Adrenal gland (tissue), 12 donors: Measurements from ENCODE around the gene TEX13C. TPM values are rescaled to one million over a fixed set of nuclear protein-coding genes. Genes with fewer than 3 reads are reported as not detected.

Experiments
- DNase-seq, 7 donors: peaks; one replicate each; pipeline ENCODE4 v3.0.0-alpha.2; 2019 to 2020
- H3K27ac ChIP-seq, 5 donors: fragments of 200-600 bp; sonication (generic) in 4 of 5; 1 replicate in 3 of 5; 2 replicates in 2 of 5; pipeline versions ENCODE4 v1.5.1 to v1.8.0; 2016 to 2020; ENCODE audit warnings: mild to moderate bottlenecking in 1 of 5
- H3K27me3 ChIP-seq: fragments of 200-600 bp; 2 replicates; pipeline ENCODE4 v1.8.0; 2021
- H3K36me3 ChIP-seq, 2 donors: fragments of 200-600 bp; replicated peaks in 1 of 2; 1 replicate in 1 of 2; 2 replicates in 1 of 2; pipeline versions ENCODE4 v1.5.1 to v1.8.0; 2018 to 2022
- H3K4me1 ChIP-seq, 2 donors: fragments of 200-600 bp; replicated peaks in 1 of 2; 1 replicate in 1 of 2; 2 replicates in 1 of 2; pipeline versions ENCODE4 v1.5.1 to v1.8.0; 2018 to 2021
- H3K4me3 ChIP-seq, 4 donors: fragments of 200-600 bp; sonication (generic) in 3 of 4; one replicate each; pipeline ENCODE4 v1.5.1; 2016 to 2018
- H3K9me3 ChIP-seq, 3 donors: fragments of 200-600 bp; sonication (generic) in 1 of 3; replicated peaks in 1 of 3; 1 replicate in 2 of 3; 2 replicates in 1 of 3; pipeline versions ENCODE4 v1.5.1 to v1.8.0; 2016 to 2021
- POLR2A ChIP-seq, 2 donors: fragments of 450-650 bp; IDR thresholded peaks; one replicate each; pipeline ENCODE4 v1.6.1; 2017; ENCODE audit warnings: antibody characterized with exemption in 2 of 2, mild to moderate bottlenecking in 2 of 2, moderate library complexity in 1 of 2
- WGBS, 4 donors: extraction: QIAGEN DNeasy Blood & Tissue Kit in 2 of 4; methylation state at CpG; one replicate each; pipeline versions ENCODE4 v1.1.5 to v1.1.7; 2013 to 2017; 5-methylcytosine and 5-hydroxymethylcytosine counted together
- intact Hi-C, 2 donors: fragments of 100-400 bp; cut with DNase I; formaldehyde crosslinking; loops; one replicate each; pipeline versions ENCODE4 v1.14.1 to v1.15.0; 2022 to 2023
- polyA plus RNA-seq, 3 donors: library from polyadenylated mRNA; stranded (reverse); fragments of 200-250 nt in 2 of 3; fragments of 350-450 nt in 1 of 3; fragmentation: Illumina TruSeq in 1 of 3; extraction: RNeasy Lipid Tissue Mini Kit (QIAGEN cat#74804) in 1 of 3; gene quantifications; one replicate each; pipeline ENCODE4 v1.2.3, GENCODE V29; 2013 to 2014
- total RNA-seq, 9 donors: library from RNA; depleted of rRNA in 4 of 9; stranded (reverse); fragments of >200 nt in 4 of 9; fragments of 120-200 nt in 1 of 9; fragmentation: NEBNext Ultra II Directional in 1 of 9; extraction: Animal tissue kit (Norgen Biotek cat#: 25700) in 1 of 9; gene quantifications; one replicate each; pipeline versions ENCODE4 v1.1.0 to v1.2.4, GENCODE V29; 2013 to 2023
- TF ChIP-seq, protein P1 (sequence below), 6 experiments: fragments of 450-650 bp in 4 of 6; fragments of 200-600 bp in 2 of 6; sonication (generic) in 1 of 6; IDR thresholded peaks; 1 replicate in 5 of 6; 2 replicates in 1 of 6; pipeline versions ENCODE4 v1.5.1 to v1.8.0; 2016 to 2021; ENCODE audit warnings: antibody characterized with exemption in 6 of 6, mild to moderate bottlenecking in 2 of 6, moderate library complexity in 1 of 6
- donor health status: healthy with polysubstance abuse.
- donor health status: Bipolar disorder and iron deficiency.
- donor health status: DM: yes; HTN: yes; CAD: no.
- donor health status: DM: no; HTN: no; CAD: no.
- donor health status: DM: no; HTN: no; CAD: no.
- donor health status: DM: yes; HTN: yes; CAD: no.

The TEX13C gene
- total and polyA plus RNA-seq, 12 donors: not detected

DNA sequence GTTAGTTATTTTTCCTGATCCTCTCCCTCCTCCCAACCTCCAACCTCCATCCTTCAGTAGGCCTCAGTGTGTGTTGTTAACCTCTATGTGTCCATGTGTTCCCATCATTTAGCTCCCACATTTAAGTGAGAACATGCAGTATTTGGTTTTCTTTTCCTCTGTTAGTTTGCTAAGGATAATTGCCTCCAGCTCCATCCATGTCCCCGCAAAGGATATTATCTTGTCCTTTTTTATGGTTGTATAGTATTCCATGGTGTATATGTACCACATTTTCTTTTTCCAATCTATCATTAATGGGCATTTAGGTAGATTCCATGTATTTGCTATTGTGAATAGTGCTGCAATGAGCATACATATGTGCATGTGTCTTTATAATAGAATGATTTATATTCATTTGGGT lies 54.5 kb downstream of the TEX13C start:
- no peaks in the 10 kb centered on the region for H3K4me1 ChIP-seq
- no peaks in the 10 kb centered on the region for H3K36me3 ChIP-seq
- no peak overlapping the region for H3K4me3 ChIP-seq
- no peaks in the 10 kb centered on the region for H3K27me3 ChIP-seq
- no peaks in the 10 kb centered on the region for H3K9me3 ChIP-seq
- H3K27ac ChIP-seq: no peak overlapping the region
- WGBS, 4 donors: 37 to 90% (median 62%) methylated on average over 1 of the region's 1 CpG
- TF ChIP-seq, protein P1, sequence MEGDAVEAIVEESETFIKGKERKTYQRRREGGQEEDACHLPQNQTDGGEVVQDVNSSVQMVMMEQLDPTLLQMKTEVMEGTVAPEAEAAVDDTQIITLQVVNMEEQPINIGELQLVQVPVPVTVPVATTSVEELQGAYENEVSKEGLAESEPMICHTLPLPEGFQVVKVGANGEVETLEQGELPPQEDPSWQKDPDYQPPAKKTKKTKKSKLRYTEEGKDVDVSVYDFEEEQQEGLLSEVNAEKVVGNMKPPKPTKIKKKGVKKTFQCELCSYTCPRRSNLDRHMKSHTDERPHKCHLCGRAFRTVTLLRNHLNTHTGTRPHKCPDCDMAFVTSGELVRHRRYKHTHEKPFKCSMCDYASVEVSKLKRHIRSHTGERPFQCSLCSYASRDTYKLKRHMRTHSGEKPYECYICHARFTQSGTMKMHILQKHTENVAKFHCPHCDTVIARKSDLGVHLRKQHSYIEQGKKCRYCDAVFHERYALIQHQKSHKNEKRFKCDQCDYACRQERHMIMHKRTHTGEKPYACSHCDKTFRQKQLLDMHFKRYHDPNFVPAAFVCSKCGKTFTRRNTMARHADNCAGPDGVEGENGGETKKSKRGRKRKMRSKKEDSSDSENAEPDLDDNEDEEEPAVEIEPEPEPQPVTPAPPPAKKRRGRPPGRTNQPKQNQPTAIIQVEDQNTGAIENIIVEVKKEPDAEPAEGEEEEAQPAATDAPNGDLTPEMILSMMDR (IDR thresholded peaks at IDR 0.05): no peak
- TF ChIP-seq POLR2A (IDR thresholded peaks at IDR 0.05): no peak
- intact Hi-C loops: no loop called here
- no peak for DNase-seq
